Omental fat pad (tissue), 4 donors: Measurements from ENCODE around the gene SLC38A4. TPM values are rescaled to one million over a fixed set of nuclear protein-coding genes. Genes with fewer than 3 reads are reported as not detected.

ENCODE experiments used
- ATAC-seq: fragments of 150-250 bp; one replicate; pipeline ENCODE4 v1.9.1; 2016; ENCODE audit warnings: mild to moderate bottlenecking, moderate library complexity; ENCODE audit not compliant: low FRiP score
- DNase-seq: peaks from one replicate; pipeline ENCODE4 v3.0.0-alpha.2; 2019; ENCODE audit warnings: low spot score
- total RNA-seq, 4 donors: library from RNA; depleted of rRNA; stranded (reverse); fragments of >200 nt; gene quantifications; one replicate each; pipeline ENCODE4 v1.1.0, GENCODE V29; 2016
- TF ChIP-seq, protein P1 (sequence below), 3 donors: fragments of 450-650 bp; IDR thresholded peaks; one replicate each; pipeline ENCODE4 v1.5.1; 2016 to 2017; ENCODE audit warnings: antibody characterized with exemption in 3 of 3, mild to moderate bottlenecking in 3 of 3, moderate library complexity in 2 of 3

Gene SLC38A4
- total RNA-seq, 4 donors from 2014 or later = 0.31 to 0.46 TPM; not detected in 2

GRCh38 chr12:46801293-46801692, 24.5 kb downstream of the SLC38A4 start:
- TF ChIP-seq, protein P1, sequence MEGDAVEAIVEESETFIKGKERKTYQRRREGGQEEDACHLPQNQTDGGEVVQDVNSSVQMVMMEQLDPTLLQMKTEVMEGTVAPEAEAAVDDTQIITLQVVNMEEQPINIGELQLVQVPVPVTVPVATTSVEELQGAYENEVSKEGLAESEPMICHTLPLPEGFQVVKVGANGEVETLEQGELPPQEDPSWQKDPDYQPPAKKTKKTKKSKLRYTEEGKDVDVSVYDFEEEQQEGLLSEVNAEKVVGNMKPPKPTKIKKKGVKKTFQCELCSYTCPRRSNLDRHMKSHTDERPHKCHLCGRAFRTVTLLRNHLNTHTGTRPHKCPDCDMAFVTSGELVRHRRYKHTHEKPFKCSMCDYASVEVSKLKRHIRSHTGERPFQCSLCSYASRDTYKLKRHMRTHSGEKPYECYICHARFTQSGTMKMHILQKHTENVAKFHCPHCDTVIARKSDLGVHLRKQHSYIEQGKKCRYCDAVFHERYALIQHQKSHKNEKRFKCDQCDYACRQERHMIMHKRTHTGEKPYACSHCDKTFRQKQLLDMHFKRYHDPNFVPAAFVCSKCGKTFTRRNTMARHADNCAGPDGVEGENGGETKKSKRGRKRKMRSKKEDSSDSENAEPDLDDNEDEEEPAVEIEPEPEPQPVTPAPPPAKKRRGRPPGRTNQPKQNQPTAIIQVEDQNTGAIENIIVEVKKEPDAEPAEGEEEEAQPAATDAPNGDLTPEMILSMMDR (IDR thresholded peaks at IDR 0.05) = no peak
- no peak for DNase-seq
- ATAC-seq = no peak

DNA sequence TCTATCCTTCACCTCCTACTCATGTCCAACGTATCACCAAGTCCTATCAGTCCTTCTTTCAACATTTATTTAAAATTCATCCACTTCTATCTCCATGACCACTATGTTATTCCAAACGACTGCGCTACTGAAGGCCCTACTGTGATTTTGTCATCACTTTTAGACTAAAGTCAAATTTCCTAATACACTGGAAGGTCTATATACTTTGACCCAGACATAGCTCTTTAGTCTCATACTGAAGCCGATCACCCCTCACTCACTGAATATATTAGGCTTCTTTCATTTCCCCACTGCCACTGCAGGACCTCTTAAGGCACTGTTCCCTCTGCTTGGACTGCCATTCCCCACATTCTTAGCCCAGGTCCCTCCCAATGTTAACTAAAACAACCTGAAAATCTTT, 25.6 kb downstream of the SLC38A4 start:
- TF ChIP-seq, protein P1 (IDR thresholded peaks at IDR 0.05) = no peak
- ATAC-seq (no peak), DNase-seq (no peak)

GRCh38 chr12:46798648-46799047, 27.1 kb downstream of the SLC38A4 start:
- ATAC-seq (no peak), DNase-seq (no peak)
- TF ChIP-seq, protein P1 (IDR thresholded peaks at IDR 0.05) = no peak

DNA sequence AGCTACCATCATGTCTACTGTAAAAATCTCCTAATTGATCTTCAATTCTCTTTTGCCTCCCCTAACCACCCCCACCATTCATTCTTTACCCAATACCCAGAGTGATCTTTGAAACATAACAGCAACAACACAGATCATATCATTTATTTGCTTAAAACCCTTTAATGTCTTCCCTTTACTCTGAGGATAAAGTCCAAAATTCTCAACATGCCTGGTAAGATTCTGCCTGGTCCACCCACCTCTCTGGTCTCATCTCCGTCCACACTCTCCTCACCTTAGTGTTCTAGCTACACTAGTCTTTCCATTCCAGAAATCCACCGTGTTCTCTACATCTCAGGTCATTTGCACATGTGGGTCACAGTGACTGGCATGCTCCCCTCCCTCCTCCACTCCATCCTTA, 27.7 kb downstream of the SLC38A4 start:
- ATAC-seq (no peak), DNase-seq (no peak)
- TF ChIP-seq, protein P1 (IDR thresholded peaks at IDR 0.05) = no peak

DNA sequence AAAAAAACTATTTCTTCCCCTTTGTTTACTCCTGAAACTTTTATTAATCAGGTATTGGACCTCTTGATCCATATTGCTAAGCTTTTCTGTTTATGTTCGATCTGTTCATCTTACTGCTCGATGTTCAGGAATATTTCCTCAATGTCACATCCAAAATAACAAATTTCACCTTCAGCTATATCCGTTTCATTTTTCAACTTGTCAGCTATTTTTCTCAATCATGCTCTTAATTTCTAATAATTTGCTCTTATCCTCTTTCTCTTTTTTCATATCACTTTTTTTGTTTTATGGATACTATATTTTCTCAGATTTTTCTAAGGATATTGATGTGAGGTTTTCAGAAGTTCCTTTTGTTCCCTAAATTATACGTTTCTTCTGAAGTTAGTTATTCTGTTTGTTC, 29.8 kb downstream of the SLC38A4 start:
- TF ChIP-seq, protein P1 (IDR thresholded peaks at IDR 0.05) = no peak
- ATAC-seq (no peak), DNase-seq (no peak)

DNA sequence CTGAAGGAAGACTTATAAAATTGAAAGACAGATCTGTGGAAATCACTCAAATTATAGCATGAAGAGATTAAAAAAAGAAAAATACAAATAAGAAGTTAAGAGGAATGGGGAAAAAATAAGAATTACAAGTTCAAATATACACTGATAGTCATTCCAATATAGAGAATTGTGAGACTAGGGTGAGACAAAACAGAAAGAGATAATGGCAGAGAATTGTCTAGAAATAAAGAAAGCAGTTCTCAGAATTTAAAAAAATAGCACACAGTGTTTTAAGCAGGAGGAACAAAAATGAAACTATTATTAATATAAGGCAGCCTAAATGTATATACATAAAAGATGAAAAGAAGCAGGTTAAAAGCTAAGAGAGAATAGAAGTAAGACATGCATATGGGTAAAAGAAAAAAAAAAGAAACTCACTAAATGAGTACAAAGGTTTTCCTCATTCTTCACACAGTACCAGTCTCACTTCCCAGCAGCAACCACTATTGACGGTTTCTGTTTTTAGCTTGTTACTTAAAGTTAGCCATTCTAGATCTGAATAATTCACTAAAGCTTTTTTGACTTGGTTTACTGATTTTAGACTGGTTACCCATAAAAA, 31.1 kb downstream of the SLC38A4 start:
- TF ChIP-seq, protein P1 (IDR thresholded peaks at IDR 0.05) = no peak
- ATAC-seq = no peak
- no peak for DNase-seq

- TF ChIP-seq, protein P1 (IDR thresholded peaks at IDR 0.05) = no peak
- ATAC-seq (no peak), DNase-seq (no peak)
These were observed 32.9 kb downstream of the SLC38A4 start for GRCh38 chr12:46792925-46793324.
